Cardiac fibroblast (primary cell): ENCODE data around the gene RNF130.

Experiments used
- DNase-seq, 2 donors: peaks; one replicate each; pipeline versions ENCODE4 v3.0.0 to v3.0.0-alpha.2; 2010; ENCODE audit warnings: low read depth in 2 of 2
- H3K4me3 ChIP-seq, 2 donors: replicated peaks in 1 of 2; 1 replicate in 1 of 2; 2 replicates in 1 of 2; pipeline ENCODE4 v1.5.1; 2011; ENCODE audit warnings: low read depth in 2 of 2, low read length in 2 of 2, mild to moderate bottlenecking in 2 of 2, moderate library complexity in 1 of 2
- TF ChIP-seq, protein P1 (sequence below): IDR thresholded peaks from one replicate; pipeline ENCODE4 v1.5.1; 2011; ENCODE audit warnings: low read depth, mild to moderate bottlenecking, low read length, inconsistent platforms

RNF130 gene

DNA sequence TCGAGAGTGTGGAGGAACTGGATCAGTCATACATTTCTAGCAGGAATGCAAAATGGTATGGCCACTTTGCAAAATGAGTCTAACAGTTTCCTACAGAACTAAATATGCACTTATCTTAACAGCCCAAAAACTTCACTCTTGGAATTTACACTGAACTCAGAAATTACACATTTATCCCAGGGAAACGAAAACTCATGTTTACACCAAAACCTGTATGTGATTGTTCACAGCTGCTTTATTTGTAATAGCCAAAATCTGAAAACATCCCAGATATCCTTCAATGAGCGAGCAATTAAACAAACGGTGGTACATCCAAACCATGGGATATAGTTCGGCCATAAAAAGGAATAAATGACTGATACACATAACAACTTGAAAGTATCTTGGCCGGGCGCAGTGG is 62.0 kb downstream of the RNF130 start:
- H3K4me3 ChIP-seq, result no peak overlapping the region
- TF ChIP-seq, protein P1, sequence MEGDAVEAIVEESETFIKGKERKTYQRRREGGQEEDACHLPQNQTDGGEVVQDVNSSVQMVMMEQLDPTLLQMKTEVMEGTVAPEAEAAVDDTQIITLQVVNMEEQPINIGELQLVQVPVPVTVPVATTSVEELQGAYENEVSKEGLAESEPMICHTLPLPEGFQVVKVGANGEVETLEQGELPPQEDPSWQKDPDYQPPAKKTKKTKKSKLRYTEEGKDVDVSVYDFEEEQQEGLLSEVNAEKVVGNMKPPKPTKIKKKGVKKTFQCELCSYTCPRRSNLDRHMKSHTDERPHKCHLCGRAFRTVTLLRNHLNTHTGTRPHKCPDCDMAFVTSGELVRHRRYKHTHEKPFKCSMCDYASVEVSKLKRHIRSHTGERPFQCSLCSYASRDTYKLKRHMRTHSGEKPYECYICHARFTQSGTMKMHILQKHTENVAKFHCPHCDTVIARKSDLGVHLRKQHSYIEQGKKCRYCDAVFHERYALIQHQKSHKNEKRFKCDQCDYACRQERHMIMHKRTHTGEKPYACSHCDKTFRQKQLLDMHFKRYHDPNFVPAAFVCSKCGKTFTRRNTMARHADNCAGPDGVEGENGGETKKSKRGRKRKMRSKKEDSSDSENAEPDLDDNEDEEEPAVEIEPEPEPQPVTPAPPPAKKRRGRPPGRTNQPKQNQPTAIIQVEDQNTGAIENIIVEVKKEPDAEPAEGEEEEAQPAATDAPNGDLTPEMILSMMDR, result no peak
- no peak for DNase-seq

DNA sequence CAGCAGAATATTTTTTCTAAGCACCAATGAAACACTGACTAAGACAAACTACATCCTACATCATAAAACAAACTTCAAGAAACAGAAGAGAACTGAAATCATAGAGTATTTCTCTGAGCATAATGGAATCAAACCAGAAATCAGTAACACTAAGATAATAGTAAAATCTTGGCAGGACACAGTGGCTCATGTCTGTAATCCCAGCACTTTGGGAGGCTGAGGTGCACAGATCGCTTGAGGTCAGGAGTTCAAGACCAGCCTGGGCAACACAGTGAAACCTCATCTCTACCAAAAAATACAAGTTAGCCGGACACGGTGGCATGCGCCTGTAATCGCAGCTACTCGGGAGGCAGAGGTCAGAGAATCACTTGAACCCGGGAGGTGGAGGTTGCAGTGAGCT is 63.1 kb downstream of the RNF130 start:
- DNase-seq, result no peak
- no peak overlapping the region for H3K4me3 ChIP-seq
- TF ChIP-seq, protein P1, result no peak

DNA sequence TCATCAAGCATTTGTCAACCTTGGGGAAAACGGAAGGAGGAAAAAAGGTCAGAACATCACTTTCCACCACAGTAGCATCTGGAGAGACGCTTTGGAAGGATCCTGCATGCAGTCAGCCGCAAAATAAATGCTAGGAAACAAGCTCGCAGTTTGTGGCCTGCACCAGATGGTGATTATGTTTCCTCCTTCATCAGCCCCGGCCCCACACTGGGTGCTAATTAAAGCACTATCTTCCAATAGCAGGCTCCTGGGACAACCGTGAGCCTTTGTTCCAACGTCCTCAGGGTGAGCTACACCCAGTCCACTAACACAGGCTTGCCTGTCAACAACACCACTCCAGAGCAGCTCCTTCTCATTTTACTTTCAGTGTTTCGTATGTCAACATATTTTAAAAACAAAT is 64.0 kb downstream of the RNF130 start:
- TF ChIP-seq, protein P1, result no peak
- no peak overlapping the region for H3K4me3 ChIP-seq
- no peak for DNase-seq

DNA sequence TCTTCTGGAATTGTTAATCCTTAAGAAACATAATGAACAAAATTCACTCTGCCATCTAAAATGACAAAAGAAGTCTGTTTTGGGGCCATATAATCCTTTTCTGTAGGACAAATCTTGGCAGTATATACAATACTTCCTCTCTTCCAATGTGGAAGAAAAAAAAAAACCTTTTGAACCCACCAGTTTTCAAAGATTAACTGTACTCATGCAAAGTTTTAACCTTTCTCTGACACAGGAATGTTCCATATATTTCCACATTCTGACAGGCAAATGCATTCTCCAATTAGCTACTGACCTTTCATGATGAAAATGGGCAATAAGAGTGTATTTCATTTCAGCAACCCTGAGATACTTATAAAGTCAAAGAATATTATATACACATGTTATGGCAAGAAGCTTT is 65.4 kb downstream of the RNF130 start:
- DNase-seq, result peak in 1 of 2 donors; percentile 16
- H3K4me3 ChIP-seq, result no peak overlapping the region
- TF ChIP-seq, protein P1, result no peak

DNA sequence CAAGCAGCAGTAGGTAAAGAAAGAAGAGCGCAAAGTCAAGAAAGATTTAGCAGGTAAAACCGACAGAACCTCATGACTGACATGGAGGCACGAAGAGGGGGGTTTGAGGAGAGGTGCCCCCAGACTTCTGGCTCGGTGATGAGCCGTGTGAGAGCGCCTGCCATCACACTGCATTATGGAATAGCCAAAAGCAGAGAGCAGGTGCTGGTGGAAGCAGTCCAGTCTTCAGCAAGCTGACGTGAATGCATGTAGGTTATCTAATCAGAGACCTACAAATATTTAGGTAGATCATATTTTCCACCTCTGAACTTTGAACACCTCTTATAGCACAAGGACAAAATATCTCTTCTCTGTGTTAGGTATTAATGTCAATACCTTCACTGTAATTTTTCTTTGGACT is 68.4 kb downstream of the RNF130 start:
- no peak for DNase-seq
- TF ChIP-seq, protein P1, result no peak
- H3K4me3 ChIP-seq, result no peak overlapping the region

DNA sequence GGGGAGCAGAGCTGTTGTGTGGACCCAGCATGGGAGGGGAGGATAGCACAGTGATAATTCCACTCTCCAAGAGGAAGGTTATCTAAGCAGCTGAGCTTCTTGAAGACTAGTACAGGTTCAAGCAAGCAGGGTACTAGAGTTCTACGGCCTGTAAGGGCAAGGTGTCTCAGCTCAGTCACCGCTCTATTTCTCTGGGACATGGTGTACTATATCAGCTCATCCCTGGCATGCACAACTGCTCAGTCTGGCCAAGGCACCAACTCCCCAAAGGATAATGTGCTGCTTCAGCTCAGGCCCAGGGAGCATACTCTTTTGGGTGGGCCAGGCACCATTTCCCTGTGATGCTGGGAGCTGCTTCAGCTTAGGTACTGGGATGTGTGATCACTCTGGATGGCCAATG is 69.8 kb downstream of the RNF130 start:
- TF ChIP-seq, protein P1, result no peak
- no peak overlapping the region for H3K4me3 ChIP-seq
- DNase-seq, result no peak

DNA sequence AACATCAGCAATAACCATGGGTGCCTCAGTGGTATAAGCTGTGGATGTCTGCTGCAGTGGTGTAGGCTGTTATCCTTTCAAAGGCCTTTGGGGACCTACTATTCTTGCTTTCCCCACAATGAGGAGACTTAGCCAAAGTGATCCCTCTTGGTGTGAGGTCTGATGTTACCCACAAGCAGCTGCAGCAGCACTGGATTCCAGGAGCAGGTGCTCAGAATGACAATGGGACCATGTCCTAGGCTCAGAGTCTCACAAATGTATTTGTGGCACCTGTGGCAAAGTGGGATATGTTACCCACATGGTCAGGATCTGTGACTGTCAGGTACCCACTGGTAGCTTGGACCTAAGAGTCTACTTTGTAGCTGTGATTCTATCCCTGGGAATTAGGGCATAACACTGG is 70.4 kb downstream of the RNF130 start:
- H3K4me3 ChIP-seq, result no peak overlapping the region
- TF ChIP-seq, protein P1, result no peak
- DNase-seq, result no peak
